CD4-positive, alpha-beta T cell treated with Interleukin-6 for 4 hours (primary cell): ENCODE results near the gene SH3TC2.
A peak's percentile ranks its signal among the peaks of the same experiment; 100 is the strongest.

Experiments
- DNase-seq: peaks from one replicate; pipeline ENCODE4 v3.0.0-alpha.2; 2020; ENCODE audit warnings: mixed read lengths

Gene SH3TC2

DNA sequence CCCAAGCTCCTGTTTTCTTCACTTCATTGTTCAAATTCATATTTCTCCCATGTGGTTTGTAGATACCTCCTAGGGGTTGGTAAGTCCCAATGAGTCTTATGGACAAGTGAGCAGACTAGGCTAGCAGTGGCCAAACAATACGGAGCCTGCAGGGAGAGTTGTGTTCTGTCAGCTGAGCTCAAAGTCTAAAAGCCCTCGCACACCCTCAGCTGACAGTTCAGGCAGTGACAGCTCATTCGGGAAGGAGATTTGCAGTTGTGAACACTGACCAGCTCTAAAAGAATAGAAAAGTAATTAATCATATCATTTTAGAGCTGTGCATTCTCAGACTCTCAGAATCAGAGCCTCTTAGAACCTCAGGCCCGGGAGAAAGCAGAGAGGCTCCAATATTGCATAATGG is 95.1 kb downstream of the SH3TC2 start:
- DNase-seq, result no peak

DNA sequence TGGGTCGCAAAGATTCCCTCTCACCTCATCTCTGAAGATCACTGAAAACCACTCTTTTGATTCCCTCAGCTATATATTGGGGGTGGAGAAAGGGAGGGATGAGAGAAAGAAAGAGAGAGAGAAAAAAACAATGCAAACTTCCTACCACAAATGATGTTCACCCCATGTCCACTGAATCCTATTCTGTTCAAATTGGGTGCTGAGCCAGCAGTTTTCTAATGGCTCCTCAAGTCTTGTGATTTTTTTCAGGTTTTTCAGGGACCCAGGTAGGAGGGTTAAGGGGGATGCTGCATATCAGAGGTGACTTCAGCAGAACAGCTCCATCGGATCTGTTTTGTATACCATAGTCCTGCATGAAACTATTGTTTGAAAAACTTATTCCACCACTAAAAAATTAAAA is 95.9 kb downstream of the SH3TC2 start:
- no peak for DNase-seq

DNA sequence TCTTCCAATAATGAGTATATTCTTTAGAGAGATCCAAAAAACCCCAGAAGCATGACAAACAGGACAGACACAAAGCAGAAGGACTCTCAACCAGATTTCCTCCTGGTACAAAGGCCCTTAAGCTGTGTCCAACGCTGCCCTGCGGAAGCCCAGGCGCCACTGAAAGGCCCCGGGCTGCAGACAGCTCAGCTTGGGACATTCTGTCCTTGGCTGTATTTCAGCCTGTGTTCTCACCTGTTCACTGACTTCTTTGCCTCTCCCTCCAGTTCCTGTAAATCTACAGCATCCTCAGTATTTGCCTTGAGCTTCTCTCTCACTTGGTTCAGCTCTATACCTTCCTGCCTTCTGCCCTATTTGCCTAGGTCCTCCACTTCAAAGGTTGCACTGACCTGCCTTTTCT is 96.5 kb downstream of the SH3TC2 start:
- no peak for DNase-seq

DNA sequence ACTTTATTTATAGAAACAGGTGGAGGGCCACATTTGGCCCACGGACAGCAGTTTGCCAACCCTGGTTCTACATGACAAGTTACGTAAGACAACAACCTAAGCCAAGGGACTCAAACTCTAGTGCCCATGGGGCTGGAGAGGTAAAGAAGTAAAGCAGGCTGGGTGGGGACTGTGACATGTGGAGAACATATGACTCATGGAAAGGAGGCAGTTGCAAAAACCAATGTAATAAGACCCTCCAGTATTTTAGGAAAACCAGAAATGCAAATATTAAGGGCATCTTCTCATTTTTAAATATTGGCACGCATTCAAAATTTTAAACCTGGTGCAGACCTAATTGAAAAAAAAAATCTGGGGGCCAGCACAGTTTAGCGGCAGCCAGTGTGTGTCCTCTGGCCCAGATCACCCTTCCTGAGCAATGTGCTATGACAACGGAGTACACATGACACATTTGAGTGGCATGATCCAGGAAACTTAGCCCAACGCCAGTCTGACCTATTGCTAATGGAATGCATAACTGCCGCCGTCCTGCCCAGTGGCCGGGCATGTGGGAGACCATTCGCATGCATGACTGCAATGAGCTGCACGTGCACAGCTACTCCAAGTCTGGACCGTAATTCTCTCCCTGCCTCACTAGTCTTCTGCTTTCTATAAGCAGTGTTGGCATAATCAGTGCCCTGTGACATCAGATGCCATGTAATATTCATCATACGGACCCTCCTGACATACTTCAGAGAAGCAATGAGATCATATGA is 97.2 kb downstream of the SH3TC2 start:
- no peak for DNase-seq

DNA sequence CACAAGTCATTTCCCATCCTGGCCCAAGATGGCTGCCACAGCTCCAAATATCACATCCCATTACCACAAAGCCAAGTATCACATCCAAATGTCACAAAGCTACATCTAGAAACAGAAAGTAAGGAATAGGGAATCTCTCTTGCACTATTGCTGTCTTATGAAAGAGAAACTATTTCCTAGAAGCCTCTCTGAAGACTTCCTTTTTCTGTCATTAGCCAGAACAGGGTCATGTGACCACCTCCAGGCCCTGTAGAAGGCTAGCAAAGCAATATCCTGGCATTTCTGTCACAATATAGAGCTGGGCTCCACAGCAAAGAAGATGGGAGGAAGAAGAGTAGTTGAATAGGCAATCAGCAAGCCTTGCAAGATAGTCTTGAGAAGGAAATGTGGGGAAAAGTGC is 99.2 kb downstream of the SH3TC2 start:
- DNase-seq, result no peak

DNA sequence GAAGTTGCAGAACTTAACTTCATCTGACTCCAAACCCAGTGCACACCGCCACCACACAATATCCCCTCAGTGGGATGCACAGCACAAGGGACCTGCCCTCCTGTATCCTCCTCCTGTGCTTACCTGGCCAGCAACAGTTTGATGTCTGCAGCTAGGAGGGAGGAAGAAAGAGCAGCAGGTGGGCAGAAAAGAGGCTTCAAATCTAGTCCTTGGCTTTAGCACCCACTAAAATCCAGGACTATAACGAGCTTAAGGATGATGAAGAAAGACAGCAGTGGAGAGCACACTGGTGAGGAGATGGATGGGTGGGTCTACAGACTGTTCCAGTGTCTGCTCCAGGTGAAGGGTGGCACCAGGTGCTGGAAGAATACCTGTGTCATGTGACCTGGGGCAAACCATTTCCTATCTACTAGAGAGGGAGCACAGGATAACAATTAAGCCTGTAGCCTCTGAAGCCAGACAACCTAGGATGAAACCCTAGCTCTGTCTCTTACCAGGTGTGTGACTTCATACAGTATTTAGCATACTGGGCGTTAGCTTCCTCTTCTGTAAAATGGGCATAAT is 100.0 kb downstream of the SH3TC2 start:
- DNase-seq, result no peak

DNA sequence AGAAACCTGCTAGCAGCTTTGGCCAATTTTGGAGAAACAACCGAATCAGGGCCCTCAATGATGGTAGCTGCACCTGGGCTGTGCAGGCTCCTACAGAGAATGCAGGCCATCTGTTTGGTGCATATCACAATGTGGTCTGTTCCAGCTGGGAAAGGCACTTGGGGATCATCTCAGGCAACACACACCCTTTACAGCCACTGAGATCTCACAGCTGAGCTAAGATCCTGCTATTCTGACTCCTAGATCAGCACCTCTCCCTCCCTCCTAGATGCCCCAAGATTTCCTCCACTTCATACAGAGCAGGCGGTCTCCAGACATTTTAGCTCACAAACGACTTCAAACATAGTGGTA is 100.7 kb downstream of the SH3TC2 start:
- DNase-seq, result no peak

DNA sequence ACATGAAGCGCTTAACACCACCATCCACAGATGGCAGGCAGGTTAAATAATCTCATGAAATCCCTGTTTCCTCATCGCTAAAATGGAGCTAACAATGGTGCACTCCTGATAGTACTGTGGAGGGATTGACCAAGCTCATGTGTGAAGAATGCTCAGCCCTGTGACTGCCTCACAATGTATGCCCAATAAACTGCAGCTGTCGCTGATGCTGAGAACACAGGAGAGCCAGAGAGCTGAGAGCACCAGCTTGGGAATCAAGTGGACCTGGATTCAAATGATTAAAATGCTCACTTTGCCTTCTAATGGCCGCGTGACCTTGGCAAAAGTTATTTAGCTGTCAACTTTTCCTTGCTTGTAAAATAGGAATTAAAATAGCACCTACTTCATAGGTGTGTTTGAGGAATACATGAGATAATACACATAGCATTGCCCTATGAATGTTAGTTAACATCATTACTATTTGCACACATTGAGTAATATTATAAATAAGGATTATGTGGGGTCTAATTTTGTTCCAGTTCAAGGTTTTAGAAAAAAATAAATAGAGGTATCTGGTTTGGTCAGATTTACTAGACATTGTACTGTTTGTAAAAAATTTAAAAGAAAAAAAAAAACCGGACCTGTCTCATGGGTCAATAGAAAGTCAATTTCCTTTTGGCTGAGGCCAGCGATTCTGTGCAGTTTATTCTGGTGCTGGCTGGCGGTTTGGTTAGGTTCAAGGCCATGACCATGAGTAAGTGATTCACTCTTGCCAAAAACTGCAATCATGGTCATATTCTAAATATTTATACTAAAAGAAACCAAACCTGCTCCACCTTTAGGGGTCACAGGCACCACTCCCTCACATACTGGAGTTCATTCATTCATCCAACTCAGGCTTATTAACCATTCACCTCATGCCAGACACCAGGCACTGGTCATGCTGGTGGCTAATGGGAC is 101.3 kb downstream of the SH3TC2 start:
- DNase-seq, result no peak

DNA sequence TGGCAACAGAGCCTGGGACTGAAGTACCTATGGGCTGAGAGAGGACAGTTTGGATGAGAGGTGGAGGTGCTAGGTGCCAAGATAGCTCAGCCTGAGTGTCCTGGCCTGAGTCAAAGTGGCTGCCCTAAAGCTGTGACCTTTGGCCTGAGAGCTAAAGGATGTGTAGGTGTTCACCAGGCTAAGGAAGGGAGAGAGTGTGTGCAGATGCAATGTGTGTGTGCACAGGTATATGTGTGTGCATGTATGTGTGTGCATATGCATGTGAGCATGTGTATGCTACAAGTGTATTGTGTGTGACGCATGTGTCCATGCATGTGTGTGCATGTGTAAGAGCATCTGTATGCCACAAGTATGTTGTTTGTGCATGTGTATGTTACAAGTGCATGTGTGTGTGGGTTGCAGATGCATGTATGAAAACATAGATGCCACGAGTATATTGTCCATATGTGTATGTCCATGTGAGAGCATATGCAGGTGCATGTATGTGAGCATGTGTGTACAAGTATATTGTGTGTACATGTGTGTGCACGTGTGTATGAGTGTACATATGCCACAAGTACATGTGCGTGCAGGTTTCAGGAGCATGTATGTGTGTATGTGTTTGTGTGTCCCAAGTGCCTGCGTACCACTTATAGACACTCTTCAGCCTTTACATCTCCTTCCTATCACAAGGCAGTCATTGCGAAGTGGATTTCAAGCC is 102.6 kb downstream of the SH3TC2 start:
- DNase-seq, result no peak

DNA sequence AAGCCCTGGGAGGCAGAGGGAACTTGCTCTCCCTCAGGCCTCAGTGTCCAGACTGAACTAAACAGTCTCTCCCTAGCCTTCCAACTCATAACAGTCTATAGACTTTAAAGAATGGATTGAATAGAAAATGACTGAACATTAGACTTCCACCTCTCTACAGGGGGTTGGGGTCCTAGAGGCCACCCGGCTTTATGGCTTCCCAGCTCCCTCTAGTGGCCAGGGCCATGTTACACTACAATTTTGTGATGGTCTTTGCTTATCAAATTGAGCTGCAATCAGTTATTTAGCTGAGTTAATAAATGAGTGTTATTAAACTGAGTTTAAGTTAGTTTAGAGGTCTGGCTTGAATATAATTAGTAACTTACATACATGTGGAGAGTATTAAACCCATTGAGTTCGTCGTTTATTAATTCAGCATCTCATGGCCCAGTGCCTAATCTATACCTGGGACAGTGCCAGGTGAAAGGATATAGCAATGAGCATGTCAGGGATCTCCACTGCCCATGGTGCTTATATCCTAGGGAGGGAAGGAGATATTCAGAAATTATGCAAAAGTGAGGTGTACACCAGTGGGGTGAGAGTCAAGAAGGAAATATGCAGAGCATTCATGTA is 105.2 kb downstream of the SH3TC2 start:
- peak; percentile 49 for DNase-seq

DNA sequence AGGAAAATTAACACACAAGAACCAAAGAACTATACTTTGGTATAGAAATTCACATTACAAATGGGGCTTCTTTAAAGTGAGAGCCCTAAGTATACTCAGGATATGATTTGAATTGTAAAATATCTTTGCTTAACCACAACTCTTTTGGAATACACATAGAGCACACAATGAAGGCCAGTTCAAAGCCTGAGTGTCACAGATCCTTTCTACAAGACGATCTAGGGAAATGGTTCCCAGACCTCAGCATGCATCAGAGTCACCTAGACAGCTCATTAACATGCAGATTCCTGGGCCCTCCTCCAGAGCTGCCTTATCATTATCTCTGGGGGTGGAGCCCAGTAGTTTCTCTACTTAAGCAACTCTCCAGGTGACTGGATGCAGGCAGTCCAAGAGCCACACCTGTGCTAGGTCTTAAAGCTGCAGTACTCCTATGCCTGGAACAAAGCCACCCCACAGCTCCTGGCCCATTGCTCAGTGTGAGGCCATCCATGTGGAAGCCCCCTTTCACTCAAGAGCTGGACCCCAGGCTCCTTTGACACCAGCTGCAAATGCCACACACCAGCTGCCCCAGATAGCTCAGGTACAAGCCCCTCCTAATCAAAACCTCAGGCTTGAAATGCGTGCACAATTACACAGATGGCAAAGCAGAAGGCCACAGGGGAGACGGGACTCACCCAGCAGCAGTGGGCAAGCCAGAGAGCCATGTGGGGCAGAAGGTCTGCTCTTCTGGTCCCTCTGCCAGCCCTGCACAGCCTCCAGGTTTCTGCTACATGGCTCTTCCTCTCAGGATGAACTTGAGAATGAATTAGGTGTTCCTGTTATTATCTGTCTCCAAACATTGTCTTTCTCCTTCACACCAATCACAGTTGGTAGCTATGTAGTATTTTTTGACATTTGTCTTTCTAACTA is 106.1 kb downstream of the SH3TC2 start:
- no peak for DNase-seq
